AG09319 (cell line): ENCODE measurements around the gene USH1G.
"Not testable (repeated sequence)": the region's sequence is repeated elsewhere in the genome, so short reads cannot be mapped to it uniquely, and the experiment has no call there.

Experiments used
- DNase-seq: peaks from one replicate; pipeline ENCODE4 v3.0.0-alpha.2; 2010; ENCODE audit warnings: low read depth; ENCODE audit errors: extremely low read depth
- TF ChIP-seq, protein P1 (sequence below): IDR thresholded peaks from 2 replicates; pipeline ENCODE4 v1.5.1; 2011; ENCODE audit warnings: low read depth, mild to moderate bottlenecking, inconsistent platforms, low read length, moderate library complexity

Gene USH1G

DNA sequence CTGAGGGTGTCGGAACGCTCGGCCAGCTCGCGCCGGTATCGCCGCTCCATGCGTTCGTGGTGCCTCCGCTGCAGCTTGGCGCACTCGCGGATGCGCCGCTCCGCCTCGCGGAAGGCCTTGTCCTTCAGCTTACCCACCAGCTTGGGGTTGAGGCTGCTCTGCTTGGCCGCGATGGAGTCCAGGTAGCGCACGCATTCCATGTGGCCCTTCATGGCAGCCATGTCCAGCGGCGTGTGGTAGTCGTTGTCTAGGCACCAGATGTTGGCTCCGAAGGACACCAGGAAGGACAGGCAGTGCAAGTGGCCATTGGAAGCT, 2.8 kb downstream of the USH1G start:
- TF ChIP-seq, protein P1, sequence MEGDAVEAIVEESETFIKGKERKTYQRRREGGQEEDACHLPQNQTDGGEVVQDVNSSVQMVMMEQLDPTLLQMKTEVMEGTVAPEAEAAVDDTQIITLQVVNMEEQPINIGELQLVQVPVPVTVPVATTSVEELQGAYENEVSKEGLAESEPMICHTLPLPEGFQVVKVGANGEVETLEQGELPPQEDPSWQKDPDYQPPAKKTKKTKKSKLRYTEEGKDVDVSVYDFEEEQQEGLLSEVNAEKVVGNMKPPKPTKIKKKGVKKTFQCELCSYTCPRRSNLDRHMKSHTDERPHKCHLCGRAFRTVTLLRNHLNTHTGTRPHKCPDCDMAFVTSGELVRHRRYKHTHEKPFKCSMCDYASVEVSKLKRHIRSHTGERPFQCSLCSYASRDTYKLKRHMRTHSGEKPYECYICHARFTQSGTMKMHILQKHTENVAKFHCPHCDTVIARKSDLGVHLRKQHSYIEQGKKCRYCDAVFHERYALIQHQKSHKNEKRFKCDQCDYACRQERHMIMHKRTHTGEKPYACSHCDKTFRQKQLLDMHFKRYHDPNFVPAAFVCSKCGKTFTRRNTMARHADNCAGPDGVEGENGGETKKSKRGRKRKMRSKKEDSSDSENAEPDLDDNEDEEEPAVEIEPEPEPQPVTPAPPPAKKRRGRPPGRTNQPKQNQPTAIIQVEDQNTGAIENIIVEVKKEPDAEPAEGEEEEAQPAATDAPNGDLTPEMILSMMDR = no peak
- DNase-seq = no peak

DNA sequence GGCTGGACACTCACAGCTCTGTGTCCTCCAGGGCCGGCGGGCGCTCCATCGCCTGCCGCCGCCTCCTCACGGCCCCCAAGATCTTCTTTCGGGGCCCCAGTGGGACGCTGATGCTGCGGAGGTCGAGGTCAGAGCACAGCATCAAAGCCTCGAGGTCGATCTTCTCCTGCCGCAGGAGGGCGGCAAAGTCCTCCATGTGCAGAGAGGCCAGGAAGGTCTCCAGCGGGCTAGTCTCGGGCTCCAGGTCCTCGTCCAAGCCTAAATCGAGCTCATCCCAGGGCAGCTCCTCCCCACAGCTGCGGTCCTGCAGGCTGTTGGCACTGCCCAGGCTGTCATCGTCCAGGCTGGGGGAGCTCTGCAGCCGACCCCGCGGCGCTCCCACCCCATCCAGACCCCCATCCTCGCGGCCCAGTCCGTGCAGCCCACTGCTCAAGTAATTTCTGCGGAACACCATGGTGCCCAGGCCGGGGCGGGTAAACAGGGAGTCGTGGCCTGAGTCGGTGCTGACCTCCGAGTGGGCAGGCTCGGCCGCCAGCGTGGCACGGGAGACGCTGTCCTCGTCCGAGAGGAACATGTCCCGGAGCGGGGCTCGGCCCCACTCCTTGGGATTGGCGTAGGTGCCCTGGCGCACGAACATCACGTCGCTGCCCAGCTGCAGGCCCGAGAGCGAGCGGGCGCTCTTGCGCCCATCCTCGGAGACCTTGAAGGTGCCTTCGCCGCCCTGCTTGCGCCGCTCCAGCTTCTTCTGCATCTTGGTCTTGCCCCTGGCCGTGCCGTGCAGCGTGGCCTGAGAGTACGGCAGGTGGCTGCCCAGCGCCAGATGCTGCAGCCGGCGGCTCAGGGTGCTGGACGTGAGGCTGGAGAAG, 3.4 kb downstream of the USH1G start:
- no peak for DNase-seq

DNA sequence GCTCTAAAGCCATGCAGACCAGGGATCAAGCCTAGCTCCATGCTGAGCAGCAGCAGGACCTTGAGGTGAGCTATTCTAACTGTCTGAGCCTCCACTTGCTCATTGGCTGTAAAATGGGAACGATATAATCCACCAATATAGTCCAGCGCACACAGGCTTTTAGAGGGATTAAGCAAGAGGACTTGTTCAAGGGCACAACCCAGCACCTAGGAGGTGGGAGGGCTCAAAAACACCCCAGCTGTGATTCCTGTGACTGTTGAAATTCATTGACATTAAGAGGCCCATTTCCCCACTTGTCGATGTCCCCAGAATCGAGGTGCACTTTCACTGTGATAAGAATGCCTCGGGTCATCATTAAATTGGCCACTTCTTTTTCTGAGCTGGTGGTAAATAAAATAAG, 4.1 kb downstream of the USH1G start:
- TF ChIP-seq, protein P1 = no peak
- DNase-seq = no peak

More for the DNA sequence above, 3.4 kb downstream of the USH1G start:
- TF ChIP-seq, protein P1 = no peak; the same call in 1 of the 2 replicates

DNA sequence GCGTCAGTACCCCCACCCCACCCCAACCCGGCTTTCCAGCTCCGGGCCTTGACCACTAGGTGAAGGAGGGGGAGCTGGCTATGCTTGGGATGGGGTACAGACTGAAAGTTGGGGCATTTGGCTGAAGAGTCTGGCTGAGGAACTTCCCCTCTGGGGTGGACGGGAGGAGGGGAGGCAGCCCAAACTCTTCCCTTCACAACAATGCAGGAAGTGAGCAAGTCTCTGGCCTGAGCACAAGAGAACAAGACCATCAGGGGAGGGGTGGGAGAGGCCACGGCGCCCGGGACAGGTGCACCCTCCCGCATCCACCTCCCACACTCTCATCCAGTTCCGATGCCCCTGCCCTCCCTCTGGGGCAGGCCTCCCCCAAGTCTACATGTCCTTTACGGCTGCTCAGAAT, 5.6 kb downstream of the USH1G start:
- DNase-seq = no peak
- TF ChIP-seq, protein P1 = no peak

DNA sequence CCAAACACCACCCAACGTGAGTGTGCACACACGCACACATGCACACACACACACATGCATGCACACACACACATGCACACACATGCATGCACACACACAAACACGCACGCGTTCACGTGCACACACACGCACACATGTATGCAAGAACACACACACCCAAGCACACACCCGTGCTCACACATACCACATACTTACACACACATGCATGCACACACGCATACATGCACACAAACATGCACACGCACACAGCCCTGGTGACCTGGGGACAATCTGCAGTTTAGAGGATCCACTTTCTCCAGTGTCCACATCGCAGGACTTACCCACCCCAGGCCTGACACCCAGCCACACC, 6.2 kb downstream of the USH1G start:
- DNase-seq = no peak
- TF ChIP-seq, protein P1 = no peak

DNA sequence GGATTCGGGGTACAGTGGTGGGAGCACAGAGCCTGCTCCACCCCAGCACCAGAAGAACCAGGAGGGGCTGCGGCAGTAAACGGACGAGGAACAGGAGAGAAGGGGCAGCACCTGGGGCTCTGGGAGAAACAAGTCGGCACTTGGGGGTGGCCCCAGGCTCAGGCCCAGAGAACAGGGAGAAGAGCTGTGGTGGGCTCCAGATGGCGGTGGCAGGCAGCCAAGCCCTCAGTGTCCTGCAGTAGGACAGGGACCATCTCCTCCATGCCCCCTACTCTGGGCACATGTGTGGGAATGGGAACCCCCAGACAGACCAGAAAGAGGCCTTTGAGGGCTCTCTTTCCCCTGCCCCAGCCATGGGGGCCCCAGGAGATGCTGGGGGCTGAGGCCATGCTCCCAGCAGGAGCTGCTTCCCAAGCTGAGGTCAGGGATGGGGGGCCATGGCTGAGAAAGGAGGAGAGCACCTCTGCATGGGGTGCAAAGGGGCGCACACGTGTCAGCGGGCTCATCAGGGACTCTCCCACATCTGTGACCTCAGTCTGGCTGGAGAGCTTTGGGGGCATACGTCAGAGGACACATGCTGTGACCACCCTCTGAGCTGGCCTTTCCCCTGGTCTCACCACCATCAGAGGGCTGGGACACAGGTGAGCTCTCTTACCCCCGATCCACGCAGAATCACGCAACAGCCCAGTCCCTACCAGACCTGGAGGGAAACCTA, 6.8 kb downstream of the USH1G start:
- TF ChIP-seq, protein P1 = no peak
- DNase-seq = no peak

DNA sequence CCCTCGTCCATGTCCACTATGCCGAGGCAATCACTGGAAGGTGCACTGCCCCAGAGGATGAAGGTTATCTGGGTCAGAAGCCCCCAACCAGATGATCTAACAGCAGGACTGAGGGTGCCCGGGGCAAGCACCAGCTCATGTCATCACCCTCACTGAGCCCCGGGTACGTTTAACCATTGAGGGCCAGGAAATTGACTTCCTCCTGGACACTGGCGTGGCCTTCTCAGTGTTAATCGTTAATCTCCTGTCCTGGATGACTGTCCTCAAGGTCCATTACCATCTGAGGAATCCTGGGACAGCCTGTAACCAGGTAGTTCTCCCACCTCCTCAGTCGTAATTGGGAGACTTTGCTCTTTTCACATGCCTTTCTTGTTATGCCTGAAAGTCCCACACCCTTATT, 11.6 kb downstream of the USH1G start:
- DNase-seq = not testable (repeated sequence)

DNA sequence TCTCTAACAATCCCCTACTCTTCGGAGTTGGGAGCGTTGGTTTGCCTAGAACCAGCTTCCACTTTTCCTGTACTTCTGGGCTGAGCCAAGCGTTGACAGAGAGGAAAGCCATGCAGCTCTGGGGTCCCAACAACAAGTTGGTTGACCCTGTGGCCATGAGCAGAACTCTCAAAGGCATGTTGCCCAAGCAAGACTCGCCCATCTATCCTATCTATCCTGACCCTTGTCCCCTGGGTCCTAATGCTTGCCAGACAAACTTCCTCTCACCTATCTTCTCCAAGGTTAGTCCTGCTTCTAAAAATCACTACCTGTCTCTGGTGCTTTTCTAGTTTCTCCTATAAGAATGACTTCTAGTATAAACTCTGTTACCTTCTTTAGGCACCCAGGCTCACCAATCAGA, 14.0 kb downstream of the USH1G start:
- not testable (repeated sequence) for DNase-seq
